Fibroblast of lung (primary cell): ENCODE data around the gene RWDD4.

Source experiments
- CTCF ChIP-seq, 2 donors: IDR thresholded peaks in 1 of 2; conservative IDR thresholded peaks in 1 of 2; 1 replicate in 1 of 2; 2 replicates in 1 of 2; pipeline ENCODE4 v1.5.1; 2011 to 2012; ENCODE audit warnings: low read length in 2 of 2, control low read depth in 1 of 2, inconsistent platforms in 1 of 2, low read depth in 1 of 2, mild to moderate bottlenecking in 1 of 2
- EZH2 ChIP-seq: IDR thresholded peaks from 2 replicates; pipeline ENCODE4 v1.5.1; 2012; ENCODE audit warnings: low read length, control low read depth, mild to moderate bottlenecking; ENCODE audit errors: missing control alignments

DNA sequence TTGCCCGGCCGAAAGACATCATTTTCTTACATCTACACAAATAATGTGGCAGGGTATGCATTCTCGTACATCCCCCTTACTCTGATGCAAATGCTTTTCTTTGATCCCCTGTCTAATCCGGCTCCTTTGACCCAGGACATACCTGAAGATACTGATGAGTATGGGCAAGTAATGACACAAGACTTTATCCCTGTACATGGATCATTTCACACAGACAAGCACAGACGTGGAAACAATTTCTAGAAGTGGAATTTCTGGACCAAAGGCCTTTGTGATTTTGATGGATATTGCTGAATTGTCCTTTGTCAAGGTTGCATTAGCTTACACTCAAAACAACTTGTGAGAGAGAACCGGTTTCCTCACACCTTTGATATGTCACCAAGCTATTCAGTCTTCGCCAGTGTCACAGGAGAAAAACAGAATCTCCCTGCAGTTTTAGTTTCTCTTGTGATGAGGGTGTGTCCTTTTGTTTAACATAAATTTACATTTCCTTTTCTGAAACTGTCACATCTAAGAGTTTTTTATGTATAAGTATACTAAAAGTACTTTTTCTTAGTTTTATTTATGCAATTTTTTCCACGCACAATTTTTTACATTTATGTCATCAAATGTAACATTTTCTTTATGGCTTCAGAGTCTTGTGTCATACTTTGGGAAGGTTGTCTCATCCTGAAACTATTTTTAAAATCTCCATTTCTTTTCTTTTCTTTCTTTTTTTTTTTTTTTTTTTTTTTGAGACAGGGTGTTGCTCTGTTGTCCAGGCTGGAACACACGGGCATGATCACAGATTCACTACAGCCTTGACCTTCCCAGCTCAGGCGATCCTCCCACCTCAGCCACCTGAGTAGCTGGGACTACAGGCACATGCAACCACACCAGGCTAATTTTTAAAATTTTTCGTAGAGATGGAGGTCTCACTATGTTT is 25.2 kb downstream of the RWDD4 start:
- TF ChIP-seq CTCF (conservative IDR thresholded peaks at IDR 0.05 in 1 of 2, IDR thresholded peaks at IDR 0.05 in 1 of 2; ENCODE audit: low read depth in 1 of 2, low read length in 2 of 2): no peak
- no peak for TF ChIP-seq EZH2
